Fibroblast of mammary gland (primary cell): ENCODE measurements around the gene SOS2.

ENCODE experiments used
- DNase-seq: peaks from one replicate; pipeline ENCODE4 v3.0.0-alpha.2; 2010; ENCODE audit warnings: low read depth
- H3K4me3 ChIP-seq: 2 replicates; pipeline ENCODE4 v1.5.1; 2011; ENCODE audit warnings: low read depth, mild to moderate bottlenecking, low read length, moderate library complexity; ENCODE audit not compliant: control insufficient read depth
- TF ChIP-seq, protein P1 (sequence below): conservative IDR thresholded peaks from 2 replicates; pipeline ENCODE4 v1.5.1; 2011; ENCODE audit warnings: low read depth, low read length, inconsistent platforms; ENCODE audit not compliant: control insufficient read depth, insufficient read depth

SOS2 gene

GRCh38 chr14:50231475-50232275, at the start of gene SOS2:
SOS2 (minus strand) TSS chr14:50231578; CDS start chr14:50231283, 295 bp downstream.
- TF ChIP-seq, protein P1, sequence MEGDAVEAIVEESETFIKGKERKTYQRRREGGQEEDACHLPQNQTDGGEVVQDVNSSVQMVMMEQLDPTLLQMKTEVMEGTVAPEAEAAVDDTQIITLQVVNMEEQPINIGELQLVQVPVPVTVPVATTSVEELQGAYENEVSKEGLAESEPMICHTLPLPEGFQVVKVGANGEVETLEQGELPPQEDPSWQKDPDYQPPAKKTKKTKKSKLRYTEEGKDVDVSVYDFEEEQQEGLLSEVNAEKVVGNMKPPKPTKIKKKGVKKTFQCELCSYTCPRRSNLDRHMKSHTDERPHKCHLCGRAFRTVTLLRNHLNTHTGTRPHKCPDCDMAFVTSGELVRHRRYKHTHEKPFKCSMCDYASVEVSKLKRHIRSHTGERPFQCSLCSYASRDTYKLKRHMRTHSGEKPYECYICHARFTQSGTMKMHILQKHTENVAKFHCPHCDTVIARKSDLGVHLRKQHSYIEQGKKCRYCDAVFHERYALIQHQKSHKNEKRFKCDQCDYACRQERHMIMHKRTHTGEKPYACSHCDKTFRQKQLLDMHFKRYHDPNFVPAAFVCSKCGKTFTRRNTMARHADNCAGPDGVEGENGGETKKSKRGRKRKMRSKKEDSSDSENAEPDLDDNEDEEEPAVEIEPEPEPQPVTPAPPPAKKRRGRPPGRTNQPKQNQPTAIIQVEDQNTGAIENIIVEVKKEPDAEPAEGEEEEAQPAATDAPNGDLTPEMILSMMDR: no peak
- DNase-seq: peak; percentile 70
- H3K4me3 ChIP-seq: peak within 1 kb of the TSS; percentile 64

DNA sequence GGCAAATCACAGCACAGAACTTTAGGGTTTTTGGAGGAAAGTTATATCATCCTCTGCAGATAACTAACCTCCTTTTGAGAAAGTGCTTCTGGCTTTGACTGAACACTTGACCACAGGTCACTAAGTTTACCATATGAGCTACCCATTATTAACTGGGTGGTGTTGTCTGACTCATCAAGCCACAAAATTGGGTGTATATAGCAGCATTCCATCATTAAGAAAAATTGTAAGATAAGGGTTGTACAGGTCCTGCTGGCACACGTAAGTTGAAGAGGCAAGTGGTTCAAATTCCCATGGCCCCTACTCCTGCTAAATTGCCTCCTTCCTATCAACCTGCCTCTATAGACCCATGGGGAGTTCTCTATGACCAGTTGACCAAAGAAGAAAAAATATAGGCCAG, 41.1 kb upstream of the SOS2 start:
- DNase-seq: no peak
- H3K4me3 ChIP-seq: no peak overlapping the region
- TF ChIP-seq, protein P1: no peak

DNA sequence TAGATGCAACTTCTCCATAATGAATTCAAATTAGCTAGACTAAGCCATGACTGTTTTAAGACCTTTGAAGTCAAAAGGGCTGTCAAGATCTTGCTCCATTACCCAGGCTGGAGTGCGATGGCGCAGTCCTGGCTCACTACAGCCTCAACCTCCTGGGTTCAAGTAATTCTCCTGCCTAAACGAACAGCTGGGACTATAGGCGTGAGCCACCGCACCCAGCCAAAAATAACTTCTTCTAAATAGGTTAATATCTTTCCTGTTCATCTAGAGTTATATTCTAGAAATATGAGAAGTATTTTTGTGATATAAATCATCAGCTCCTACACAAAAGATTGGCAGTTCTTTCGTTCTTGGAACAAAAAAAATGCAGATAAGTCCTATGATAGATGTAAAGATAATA, 39.6 kb upstream of the SOS2 start:
- no peak overlapping the region for H3K4me3 ChIP-seq
- TF ChIP-seq, protein P1: no peak
- no peak for DNase-seq

DNA sequence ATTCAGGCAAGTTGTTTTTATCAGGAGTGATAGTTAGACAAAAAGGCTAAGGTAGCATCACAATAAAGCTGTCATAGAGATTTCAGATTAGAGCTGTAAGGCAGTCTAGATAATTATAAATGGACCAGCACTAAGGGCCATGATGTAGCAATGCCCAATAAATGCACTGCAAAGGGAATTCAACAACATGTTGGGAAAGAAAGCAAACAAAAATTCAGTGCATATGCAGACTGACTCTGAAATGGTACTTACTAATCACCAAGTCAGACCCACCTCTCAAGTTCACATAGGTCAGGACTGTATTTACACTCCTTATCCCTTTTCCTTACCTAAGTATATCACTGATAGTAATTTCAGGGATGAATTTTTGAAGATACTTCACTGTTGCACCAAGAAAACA, 33.7 kb upstream of the SOS2 start:
- TF ChIP-seq, protein P1: no peak
- DNase-seq: no peak
- H3K4me3 ChIP-seq: no peak overlapping the region

DNA sequence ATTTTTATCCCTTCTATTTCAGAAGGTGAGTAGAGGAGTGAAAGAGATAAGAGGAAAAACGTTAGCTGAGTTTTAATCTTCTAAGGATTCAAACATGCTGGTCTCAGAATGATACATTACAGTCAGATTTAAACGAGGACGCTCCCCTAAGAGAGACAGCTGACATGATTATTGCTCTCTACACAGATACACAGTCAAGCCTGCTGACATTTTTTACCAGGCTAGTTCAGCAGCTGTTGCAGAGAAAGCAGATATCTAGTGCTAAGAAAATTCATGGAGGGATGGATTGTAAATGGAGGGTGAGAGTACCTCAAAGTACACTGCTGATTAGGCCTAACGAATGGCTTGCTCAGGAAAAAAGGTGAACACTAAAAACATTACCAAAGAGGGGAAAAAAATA, 31.9 kb upstream of the SOS2 start:
- DNase-seq: no peak
- TF ChIP-seq, protein P1: no peak
- H3K4me3 ChIP-seq: no peak overlapping the region

DNA sequence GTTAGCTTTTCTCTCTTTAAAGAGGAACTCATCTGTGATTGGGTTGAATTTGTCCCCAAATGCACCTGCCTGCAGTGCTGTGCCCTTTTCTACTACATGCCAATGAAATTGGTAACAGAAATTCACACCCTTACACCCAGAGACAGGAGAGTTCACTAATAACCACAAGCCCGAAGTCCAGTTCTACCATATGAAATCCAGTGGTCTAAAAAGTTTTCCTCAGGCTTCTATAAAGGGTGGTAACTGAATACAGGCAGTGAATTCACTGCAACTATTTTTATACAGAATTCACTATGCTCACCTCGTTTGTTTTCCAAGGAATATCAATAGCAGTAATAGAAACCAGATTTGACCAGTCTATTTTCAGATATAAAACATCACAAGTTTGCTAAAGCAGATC, 31.5 kb upstream of the SOS2 start:
- H3K4me3 ChIP-seq: no peak overlapping the region
- no peak for DNase-seq
- TF ChIP-seq, protein P1: no peak
